NCI-H774 (cell line): ENCODE results near the gene KLHDC7B.
A peak's percentile ranks its signal among the peaks of the same experiment; 100 is the strongest.

Experiments
- DNase-seq: peaks from one replicate; lab custom pipeline; 2025; lab: John Stamatoyannopoulos, UW

The KLHDC7B gene

GRCh38 chr22:50595189-50595588 lies 49.5 kb downstream of the KLHDC7B start:
- no peak for DNase-seq

DNA sequence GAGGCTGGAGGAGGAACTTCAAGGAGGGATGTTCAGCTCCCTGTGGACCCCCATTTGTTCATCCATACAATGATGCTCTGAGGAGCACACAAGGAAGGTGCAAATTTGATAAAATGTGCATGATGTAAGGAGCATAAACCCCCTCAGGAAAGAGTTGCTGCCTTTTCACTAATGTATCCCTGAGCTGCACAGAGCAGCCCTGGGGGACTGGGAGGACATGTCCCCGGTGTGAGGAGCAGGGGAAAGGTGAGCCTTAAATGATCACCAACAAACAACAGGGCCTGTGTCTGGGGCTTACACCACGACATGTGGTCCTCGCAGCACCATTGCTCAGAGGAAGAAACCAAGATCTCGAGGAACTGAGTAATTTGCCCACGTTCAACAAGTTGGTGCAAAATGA lies 51.4 kb downstream of the KLHDC7B start:
- DNase-seq = no peak

GRCh38 chr22:50599816-50600455 lies 54.2 kb downstream of the KLHDC7B start:
- DNase-seq = no peak

DNA sequence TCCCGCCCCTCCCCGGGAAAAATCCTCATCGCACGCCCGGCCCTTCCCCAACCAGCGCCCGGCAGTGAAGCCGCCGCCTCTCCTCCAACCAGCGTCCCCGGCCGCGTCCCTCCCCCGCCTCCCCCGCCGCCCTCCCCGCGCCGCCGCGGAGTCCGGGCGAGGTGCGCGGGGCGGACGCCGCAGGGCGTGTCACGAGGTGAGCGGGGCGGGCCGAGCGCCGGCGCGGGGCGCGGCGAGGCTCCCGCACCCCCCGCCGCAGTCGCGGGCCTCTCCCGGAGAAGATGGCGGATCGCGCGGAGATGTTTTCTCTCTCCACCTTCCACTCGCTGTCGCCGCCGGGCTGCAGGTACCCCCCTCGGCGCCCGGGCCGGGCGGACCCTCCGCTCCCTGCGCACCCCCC lies 54.8 kb downstream of the KLHDC7B start, which contains the start of gene MAPK8IP2:
Gene MAPK8IP2, plus strand, starts transcription at position 256 of the 400 bp plus-strand sequence. Its CDS starts 26 bp downstream, at position 282.
- peak; percentile 38 for DNase-seq
